WTC11 (cell line): ENCODE data around the gene TNFSF4. TPM values are rescaled to one million over a fixed set of nuclear protein-coding genes. Genes with fewer than 3 reads are reported as not detected.

ENCODE experiments used
- ATAC-seq: fragments of 200-7000 bp; cut with Tn5 transposase; 2 replicates; pipeline ENCODE4 v1.10.0; 2021; ENCODE audit warnings: mild to moderate bottlenecking, moderate library complexity
- CTCF ChIA-PET: fragments of 300-600 bp; sonication (Branson Sonifier 250); formaldehyde crosslinking; loops from one replicate; lab custom pipeline; 2021; ENCODE audit warnings: antibody characterized with exemption; lab: Charles Lee
- POLR2A ChIA-PET: fragments of 350-600 bp; sonication (Branson Sonifier 250); formaldehyde crosslinking; loops from one replicate; lab custom pipeline; 2021; ENCODE audit warnings: antibody characterized with exemption; lab: Charles Lee
- DNase-seq: peaks from one replicate; pipeline ENCODE4 v3.0.0; 2021; ENCODE audit warnings: low spot score
- H3K27ac Mint-ChIP-seq: 2 replicates; pipeline ENCODE4 v1.8.0; 2021; ENCODE audit warnings: mixed read lengths
- H3K27me3 Mint-ChIP-seq: 2 replicates; pipeline ENCODE4 v1.8.0; 2021; ENCODE audit warnings: low read depth, mild to moderate bottlenecking, moderate library complexity, mixed read lengths
- H3K36me3 Mint-ChIP-seq: 2 replicates; pipeline ENCODE4 v1.8.0; 2021; ENCODE audit warnings: mixed read lengths
- H3K4me1 Mint-ChIP-seq: 2 replicates; pipeline ENCODE4 v1.8.0; 2022; ENCODE audit warnings: mixed read lengths
- H3K4me3 Mint-ChIP-seq: 2 replicates; pipeline ENCODE4 v1.8.0; 2021; ENCODE audit warnings: mild to moderate bottlenecking, moderate library complexity, mixed read lengths
- H3K9me3 Mint-ChIP-seq: 2 replicates; pipeline ENCODE4 v1.8.0; 2021; ENCODE audit warnings: mixed read lengths
- AFF4 ChIP-seq: sonication (generic); formaldehyde crosslinking; IDR thresholded peaks from 2 replicates; pipeline ENCODE4 v1.8.1; 2023; ENCODE audit warnings: mild to moderate bottlenecking, missing genetic modification reagents, borderline replicate concordance
- CTCF ChIP-seq: fragments of 200-600 bp; IDR thresholded peaks from 2 replicates; pipeline ENCODE4 v1.8.0; 2022; ENCODE audit warnings: antibody characterized with exemption
- ESRRA ChIP-seq: sonication (generic); formaldehyde crosslinking; IDR thresholded peaks from 2 replicates; pipeline ENCODE4 v1.8.1; 2022; ENCODE audit warnings: mild to moderate bottlenecking, missing genetic modification reagents, borderline replicate concordance
- FOXJ3 ChIP-seq: sonication (generic); formaldehyde crosslinking; IDR thresholded peaks from 2 replicates; pipeline ENCODE4 v1.9.0; 2021; ENCODE audit warnings: missing genetic modification reagents, mild to moderate bottlenecking, borderline replicate concordance
- FOXP4 ChIP-seq: sonication (generic); formaldehyde crosslinking; IDR thresholded peaks from 2 replicates; pipeline ENCODE4 v1.8.0; 2022; ENCODE audit warnings: mild to moderate bottlenecking, missing genetic modification reagents
- HMGA2 ChIP-seq: fragments of 250-450 bp; sonication (Bioruptor Pico); IDR thresholded peaks from 2 replicates; pipeline ENCODE4 v1.4.0; 2021; ENCODE audit warnings: mild to moderate bottlenecking, moderate library complexity
- NR2C2 ChIP-seq: sonication (generic); formaldehyde crosslinking; IDR thresholded peaks from 2 replicates; pipeline ENCODE4 v1.8.0; 2022; ENCODE audit warnings: mild to moderate bottlenecking, missing genetic modification reagents
- OVOL2 ChIP-seq: fragments of 250-450 bp; sonication (Bioruptor Pico); IDR thresholded peaks from 2 replicates; pipeline ENCODE4 v1.9.0; 2021; ENCODE audit warnings: mild to moderate bottlenecking, borderline replicate concordance
- RORB ChIP-seq: fragments of 250-450 bp; sonication (Bioruptor Pico); IDR thresholded peaks from 2 replicates; pipeline ENCODE4 v1.9.0; 2021; ENCODE audit warnings: mild to moderate bottlenecking
- SMAD4 ChIP-seq: sonication (generic); formaldehyde crosslinking; IDR thresholded peaks from 2 replicates; pipeline ENCODE4 v1.8.0; 2022; ENCODE audit warnings: mild to moderate bottlenecking, missing genetic modification reagents
- STAT6 ChIP-seq: sonication (generic); formaldehyde crosslinking; conservative IDR thresholded peaks from 2 replicates; pipeline ENCODE4 v1.8.1; 2023; ENCODE audit warnings: mild to moderate bottlenecking, low read depth, missing genetic modification reagents, moderate library complexity
- ZBTB21 ChIP-seq: sonication (generic); formaldehyde crosslinking; IDR thresholded peaks from 2 replicates; pipeline ENCODE4 v1.8.1; 2023; ENCODE audit warnings: mild to moderate bottlenecking, missing genetic modification reagents, borderline replicate concordance
- ZNF219 ChIP-seq: sonication (generic); formaldehyde crosslinking; IDR thresholded peaks from 2 replicates; pipeline ENCODE4 v1.8.0; 2023; ENCODE audit warnings: missing genetic modification reagents, mild to moderate bottlenecking, borderline replicate concordance
- ZNF396 ChIP-seq: fragments of 250-450 bp; sonication (Bioruptor Pico); IDR thresholded peaks from 2 replicates; pipeline ENCODE4 v1.8.0; 2021; ENCODE audit warnings: mild to moderate bottlenecking, moderate library complexity, borderline replicate concordance
- ZNF425 ChIP-seq: fragments of 250-450 bp; sonication (Bioruptor Pico); conservative IDR thresholded peaks from 2 replicates; pipeline ENCODE4 v1.9.0; 2021; ENCODE audit warnings: mild to moderate bottlenecking
- ZNF532 ChIP-seq: fragments of 250-450 bp; sonication (Bioruptor Pico); IDR thresholded peaks from 2 replicates; pipeline ENCODE4 v1.9.0; 2021; ENCODE audit warnings: mild to moderate bottlenecking, borderline replicate concordance
- ZNF671 ChIP-seq: fragments of 250-450 bp; sonication (Bioruptor Pico); IDR thresholded peaks from 2 replicates; pipeline ENCODE4 v1.8.0; 2021; ENCODE audit warnings: mild to moderate bottlenecking
- total RNA-seq: library from RNA; stranded (reverse); gene quantifications from 3 replicates; pipeline ENCODE4 v1.2.3, GENCODE V29; 2021

Gene TNFSF4
- total RNA-seq, 1 experiment from 2014 or later: 0.81 TPM

GRCh38 chr1:173191011-173191705 lies 16.0 kb downstream of the TNFSF4 start:
- TF ChIP-seq ESRRA (CRISPR knock-in tag) (no peak), ZNF219 (CRISPR knock-in tag) (no peak), ZBTB21 (CRISPR knock-in tag) (no peak), OVOL2 (no peak), ZNF671 (CRISPR knock-in tag) (no peak), FOXJ3 (CRISPR knock-in tag) (no peak), HMGA2 (CRISPR knock-in tag) (no peak), AFF4 (CRISPR knock-in tag) (no peak), NR2C2 (CRISPR knock-in tag) (no peak), CTCF (no peak), ZNF425 (CRISPR knock-in tag) (no peak), SMAD4 (CRISPR knock-in tag) (no peak), RORB (CRISPR knock-in tag) (no peak), STAT6 (CRISPR knock-in tag) (no peak), ZNF532 (CRISPR knock-in tag) (no peak), ZNF396 (no peak), FOXP4 (no peak)
- no peaks in the 10 kb centered on the region for H3K9me3 Mint-ChIP-seq
- DNase-seq: no peak
- H3K36me3 Mint-ChIP-seq: no peaks in the 10 kb centered on the region
- ATAC-seq: no peak
- POLR2A ChIA-PET: no interaction called here
- H3K4me3 Mint-ChIP-seq: no peak overlapping the region
- CTCF ChIA-PET: interaction anchor here (1.0 kb wide), 1 partner anchor 365 kb away, joined by 3 read pairs; no protein-coding TSS in a partner anchor
- no peak overlapping the region for H3K27ac Mint-ChIP-seq
- H3K4me1 Mint-ChIP-seq: peaks cover 11% of the 10 kb centered on the region
- H3K27me3 Mint-ChIP-seq: no peaks in the 10 kb centered on the region; the same call in 1 of the 2 replicates
